ENCODE measurements around the gene SDHA. TPM values are rescaled to one million over a fixed set of nuclear protein-coding genes. Genes with fewer than 3 reads are reported as not detected.
A peak's percentile ranks its signal among the peaks of the same experiment; 100 is the strongest.
"Not testable (repeated sequence)": the region's sequence is repeated elsewhere in the genome, so short reads cannot be mapped to it uniquely, and the experiment has no call there.

The SDHA gene
- total RNA-seq, 2 experiments from 2014 or later, result 130 to 150 TPM

- DNase-seq, H3K9me3 Mint-ChIP-seq, H3K4me3 Mint-ChIP-seq, POLR2A ChIA-PET, H3K27ac Mint-ChIP-seq, H3K27me3 Mint-ChIP-seq, H3K4me1 Mint-ChIP-seq, CTCF ChIA-PET: not testable (repeated sequence)
- H3K36me3 Mint-ChIP-seq (ENCODE audit: low read depth), result peaks cover 69% of the 10 kb centered on the region
Measured at GRCh38 chr5:251538-251937, 33.4 kb downstream of the SDHA start.

- H3K9me3 Mint-ChIP-seq, CTCF ChIA-PET, H3K4me3 Mint-ChIP-seq, H3K4me1 Mint-ChIP-seq, H3K27me3 Mint-ChIP-seq, POLR2A ChIA-PET, DNase-seq: not testable (repeated sequence)
- H3K36me3 Mint-ChIP-seq (ENCODE audit: low read depth), result peaks cover 69% of the 10 kb centered on the region
- peak overlapping the region; percentile 41 for H3K27ac Mint-ChIP-seq
Measured at GRCh38 chr5:251975-252374, 33.9 kb downstream of the SDHA start.

- H3K27ac Mint-ChIP-seq, result peak overlapping the region; percentile 68
- no peaks in the 10 kb centered on the region for H3K27me3 Mint-ChIP-seq
- no peak overlapping the region for H3K4me3 Mint-ChIP-seq
- no peak for DNase-seq
- ChIA-PET POLR2A (no interaction called here), CTCF (no interaction called here)
- H3K36me3 Mint-ChIP-seq (ENCODE audit: low read depth), result peaks cover 69% of the 10 kb centered on the region
- peaks cover 4% of the 10 kb centered on the region for H3K4me1 Mint-ChIP-seq
- H3K9me3 Mint-ChIP-seq, result peaks cover 2% of the 10 kb centered on the region
Measured at GRCh38 chr5:252546-252945, 34.4 kb downstream of the SDHA start.

GRCh38 chr5:254322-254721, 36.2 kb downstream of the SDHA start:
- H3K27ac Mint-ChIP-seq, H3K9me3 Mint-ChIP-seq, DNase-seq, H3K4me1 Mint-ChIP-seq, POLR2A ChIA-PET, H3K27me3 Mint-ChIP-seq, CTCF ChIA-PET, H3K4me3 Mint-ChIP-seq: not testable (repeated sequence)
- peaks cover 63% of the 10 kb centered on the region for H3K36me3 Mint-ChIP-seq (ENCODE audit: low read depth)

- H3K27me3 Mint-ChIP-seq, DNase-seq, H3K4me3 Mint-ChIP-seq, H3K4me1 Mint-ChIP-seq, CTCF ChIA-PET, H3K9me3 Mint-ChIP-seq: not testable (repeated sequence)
- H3K36me3 Mint-ChIP-seq (ENCODE audit: low read depth), result peaks cover 55% of the 10 kb centered on the region
- POLR2A ChIA-PET, result interaction anchor here (0.6 kb wide), 1 partner anchor 9 kb away, joined by 3 read pairs; no protein-coding TSS in a partner anchor
- peak overlapping the region; percentile 41 for H3K27ac Mint-ChIP-seq
Measured at GRCh38 chr5:255116-255515, 37.0 kb downstream of the SDHA start.

GRCh38 chr5:256347-256746, 38.2 kb downstream of the SDHA start:
- H3K27me3 Mint-ChIP-seq, H3K4me1 Mint-ChIP-seq, H3K4me3 Mint-ChIP-seq, H3K27ac Mint-ChIP-seq, DNase-seq, H3K9me3 Mint-ChIP-seq: not testable (repeated sequence)
- POLR2A ChIA-PET, result interaction anchor here (0.7 kb wide), 1 partner anchor 191 kb away, joined by 4 read pairs; no protein-coding TSS in a partner anchor
- CTCF ChIA-PET, result interaction anchor here (0.8 kb wide), 1 partner anchor 15 kb away, joined by 3 read pairs; the partner anchor contains the start of gene PDCD6
- peaks cover 53% of the 10 kb centered on the region for H3K36me3 Mint-ChIP-seq (ENCODE audit: low read depth)

GRCh38 chr5:257148-257547, 39.0 kb downstream of the SDHA start:
- H3K27ac Mint-ChIP-seq, result no peak overlapping the region
- peaks cover 52% of the 10 kb centered on the region for H3K36me3 Mint-ChIP-seq (ENCODE audit: low read depth)
- CTCF ChIA-PET, result interaction anchor here (1.6 kb wide), 1 partner anchor 69 kb away, joined by 3 read pairs; no protein-coding TSS in a partner anchor
- peaks cover 5% of the 10 kb centered on the region for H3K9me3 Mint-ChIP-seq
- POLR2A ChIA-PET, result no interaction called here
- DNase-seq, result no peak
- no peak overlapping the region for H3K4me3 Mint-ChIP-seq
- H3K4me1 Mint-ChIP-seq, result peaks cover 4% of the 10 kb centered on the region
- H3K27me3 Mint-ChIP-seq, result no peaks in the 10 kb centered on the region

- H3K4me3 Mint-ChIP-seq, H3K4me1 Mint-ChIP-seq, DNase-seq, H3K9me3 Mint-ChIP-seq, CTCF ChIA-PET, H3K27ac Mint-ChIP-seq, H3K27me3 Mint-ChIP-seq: not testable (repeated sequence)
- POLR2A ChIA-PET, result interaction anchor here (0.6 kb wide), 1 partner anchor 8 kb away, joined by 3 read pairs; no protein-coding TSS in a partner anchor
- H3K36me3 Mint-ChIP-seq (ENCODE audit: low read depth), result peaks cover 37% of the 10 kb centered on the region
Measured at GRCh38 chr5:263275-263974, 45.3 kb downstream of the SDHA start.

- peak overlapping the region; percentile 64 for H3K27ac Mint-ChIP-seq
- H3K4me1 Mint-ChIP-seq, result peaks cover 2% of the 10 kb centered on the region
Measured at GRCh38 chr5:264338-264737, 46.2 kb downstream of the SDHA start.

GRCh38 chr5:266311-267026, 48.3 kb downstream of the SDHA start:
- H3K27me3 Mint-ChIP-seq, H3K9me3 Mint-ChIP-seq, DNase-seq, POLR2A ChIA-PET, CTCF ChIA-PET, H3K27ac Mint-ChIP-seq, H3K4me3 Mint-ChIP-seq: not testable (repeated sequence)
- Mint-ChIP-seq H3K4me1 (peaks cover 11% of the 10 kb centered on the region), H3K36me3 (ENCODE audit: low read depth) (peaks cover 35% of the 10 kb centered on the region)

More at GRCh38 chr5:264338-264737, 46.2 kb downstream of the SDHA start:
- no peak for DNase-seq
- CTCF ChIA-PET, result no interaction called here
- POLR2A ChIA-PET, result interaction anchor here (0.6 kb wide), 1 partner anchor 9 kb away, joined by 3 read pairs; no protein-coding TSS in a partner anchor
- Mint-ChIP-seq H3K36me3 (ENCODE audit: low read depth) (peaks cover 33% of the 10 kb centered on the region), H3K4me3 (no peak overlapping the region), H3K27me3 (no peaks in the 10 kb centered on the region), H3K9me3 (peaks cover 2% of the 10 kb centered on the region)

GRCh38 chr5:267716-268115, 49.6 kb downstream of the SDHA start:
- DNase-seq, result no peak
- no peaks in the 10 kb centered on the region for H3K27me3 Mint-ChIP-seq
- H3K36me3 Mint-ChIP-seq (ENCODE audit: low read depth), result peaks cover 32% of the 10 kb centered on the region
- ChIA-PET CTCF (no interaction called here), POLR2A (no interaction called here)
- no peaks in the 10 kb centered on the region for H3K9me3 Mint-ChIP-seq
- H3K4me3 Mint-ChIP-seq, result no peak overlapping the region
- no peak overlapping the region for H3K27ac Mint-ChIP-seq
- peaks cover 14% of the 10 kb centered on the region for H3K4me1 Mint-ChIP-seq

- POLR2A ChIA-PET, result no interaction called here
- Mint-ChIP-seq H3K9me3 (no peaks in the 10 kb centered on the region), H3K4me3 (peak overlapping the region; percentile 90), H3K27ac (peak overlapping the region; percentile 52), H3K27me3 (no peaks in the 10 kb centered on the region), H3K4me1 (peaks cover 37% of the 10 kb centered on the region), H3K36me3 (ENCODE audit: low read depth) (peaks cover 33% of the 10 kb centered on the region)
- CTCF ChIA-PET, result interaction anchor here (0.5 to 0.6 kb wide), 2 partner anchors 52 to 76 kb away, joined by 3 to 8 read pairs; partner anchors contain the start of genes CCDC127 and SDHA
- no peak for DNase-seq
Measured at GRCh38 chr5:270340-270739, 52.2 kb downstream of the SDHA start.

- H3K27ac Mint-ChIP-seq, result peak overlapping the region; percentile 89
- H3K4me1 Mint-ChIP-seq, result peaks cover 41% of the 10 kb centered on the region
- H3K9me3 Mint-ChIP-seq, H3K27me3 Mint-ChIP-seq, POLR2A ChIA-PET, DNase-seq: not testable (repeated sequence)
- H3K4me3 Mint-ChIP-seq, result peak overlapping the region; percentile 90
- CTCF ChIA-PET, result interaction anchor here (1.0 kb wide), 1 partner anchor 12 kb away, joined by 3 read pairs; no protein-coding TSS in a partner anchor
- H3K36me3 Mint-ChIP-seq (ENCODE audit: low read depth), result peaks cover 29% of the 10 kb centered on the region
Measured at GRCh38 chr5:271828-272167, 53.7 kb downstream of the SDHA start.

Data from activated CD4-positive, alpha-beta T cell treated with anti-CD3 and anti-CD28 coated beads, Interleukin-2, amount 10 ng/mL, durations not matched to agents 7 days and 5 days (primary cell).